WTC11 (cell line): ENCODE measurements around the gene FOXN3. TPM values are rescaled to one million over a fixed set of nuclear protein-coding genes. Genes with fewer than 3 reads are reported as not detected.

Source experiments
- ATAC-seq: fragments of 200-7000 bp; cut with Tn5 transposase; 2 replicates; pipeline ENCODE4 v1.10.0; 2021; ENCODE audit warnings: mild to moderate bottlenecking, moderate library complexity
- CTCF ChIA-PET: fragments of 300-600 bp; sonication (Branson Sonifier 250); formaldehyde crosslinking; loops from one replicate; lab custom pipeline; 2021; ENCODE audit warnings: antibody characterized with exemption; lab: Charles Lee
- POLR2A ChIA-PET: fragments of 350-600 bp; sonication (Branson Sonifier 250); formaldehyde crosslinking; loops from one replicate; lab custom pipeline; 2021; ENCODE audit warnings: antibody characterized with exemption; lab: Charles Lee
- DNase-seq: peaks from one replicate; pipeline ENCODE4 v3.0.0; 2021; ENCODE audit warnings: low spot score
- H3K27ac Mint-ChIP-seq: 2 replicates; pipeline ENCODE4 v1.8.0; 2021; ENCODE audit warnings: mixed read lengths
- H3K27me3 Mint-ChIP-seq: 2 replicates; pipeline ENCODE4 v1.8.0; 2021; ENCODE audit warnings: low read depth, mild to moderate bottlenecking, moderate library complexity, mixed read lengths
- H3K36me3 Mint-ChIP-seq: 2 replicates; pipeline ENCODE4 v1.8.0; 2021; ENCODE audit warnings: mixed read lengths
- H3K4me1 Mint-ChIP-seq: 2 replicates; pipeline ENCODE4 v1.8.0; 2022; ENCODE audit warnings: mixed read lengths
- H3K4me3 Mint-ChIP-seq: 2 replicates; pipeline ENCODE4 v1.8.0; 2021; ENCODE audit warnings: mild to moderate bottlenecking, moderate library complexity, mixed read lengths
- H3K9me3 Mint-ChIP-seq: 2 replicates; pipeline ENCODE4 v1.8.0; 2021; ENCODE audit warnings: mixed read lengths
- E2F5 ChIP-seq: sonication (generic); formaldehyde crosslinking; IDR thresholded peaks from 2 replicates; pipeline ENCODE4 v1.8.1; 2022; ENCODE audit warnings: mild to moderate bottlenecking, moderate library complexity, missing genetic modification reagents
- ELF4 ChIP-seq: sonication (generic); formaldehyde crosslinking; IDR thresholded peaks from 2 replicates; pipeline ENCODE4 v1.8.1; 2022; ENCODE audit warnings: low read depth, mild to moderate bottlenecking, moderate library complexity, missing genetic modification reagents
- FOXK1 ChIP-seq: sonication (generic); formaldehyde crosslinking; IDR thresholded peaks from 2 replicates; pipeline ENCODE4 v1.8.0; 2022; ENCODE audit warnings: mild to moderate bottlenecking, moderate library complexity, missing genetic modification reagents
- FOXP4 ChIP-seq: sonication (generic); formaldehyde crosslinking; IDR thresholded peaks from 2 replicates; pipeline ENCODE4 v1.8.0; 2022; ENCODE audit warnings: mild to moderate bottlenecking, missing genetic modification reagents
- NR1H2 ChIP-seq: sonication (generic); formaldehyde crosslinking; IDR thresholded peaks from 2 replicates; pipeline ENCODE4 v1.9.0; 2021; ENCODE audit warnings: mild to moderate bottlenecking, moderate library complexity, missing genetic modification reagents
- OVOL2 ChIP-seq: fragments of 250-450 bp; sonication (Bioruptor Pico); IDR thresholded peaks from 2 replicates; pipeline ENCODE4 v1.9.0; 2021; ENCODE audit warnings: mild to moderate bottlenecking, borderline replicate concordance
- ZBTB21 ChIP-seq: sonication (generic); formaldehyde crosslinking; IDR thresholded peaks from 2 replicates; pipeline ENCODE4 v1.8.1; 2023; ENCODE audit warnings: mild to moderate bottlenecking, missing genetic modification reagents, borderline replicate concordance
- ZMAT4 ChIP-seq: fragments of 250-450 bp; sonication (Bioruptor Pico); IDR thresholded peaks from 2 replicates; pipeline ENCODE4 v1.9.0; 2021; ENCODE audit warnings: mild to moderate bottlenecking
- ZNF263 ChIP-seq: sonication (generic); formaldehyde crosslinking; IDR thresholded peaks from 2 replicates; pipeline ENCODE4 v1.8.1; 2022; ENCODE audit warnings: low read depth, mild to moderate bottlenecking, moderate library complexity, missing genetic modification reagents
- ZNF281 ChIP-seq: sonication (generic); formaldehyde crosslinking; IDR thresholded peaks from 2 replicates; pipeline ENCODE4 v1.8.0; 2023; ENCODE audit warnings: mild to moderate bottlenecking, missing genetic modification reagents
- ZNF416 ChIP-seq: fragments of 250-450 bp; sonication (Bioruptor Pico); IDR thresholded peaks from 2 replicates; pipeline ENCODE4 v1.9.0; 2021; ENCODE audit warnings: mild to moderate bottlenecking, inconsistent platforms
- total RNA-seq: library from RNA; stranded (reverse); gene quantifications from 3 replicates; pipeline ENCODE4 v1.2.3, GENCODE V29; 2021
- TF ChIP-seq, protein P1 (sequence below): fragments of 250-450 bp; sonication (Bioruptor Pico); IDR thresholded peaks from 2 replicates; pipeline ENCODE4 v1.8.0; 2021; ENCODE audit warnings: mild to moderate bottlenecking
- TF ChIP-seq, protein P2 (sequence below): sonication (generic); formaldehyde crosslinking; IDR thresholded peaks from 2 replicates; pipeline ENCODE4 v1.8.1; 2022; ENCODE audit warnings: low read depth, missing genetic modification reagents, borderline replicate concordance
- TF ChIP-seq, protein P3 (sequence below): sonication (generic); formaldehyde crosslinking; IDR thresholded peaks from 2 replicates; pipeline ENCODE4 v1.8.0; 2022; ENCODE audit warnings: missing genetic modification reagents

FOXN3 gene
- total RNA-seq, 1 experiment from 2014 or later: 170 TPM

- no peak for DNase-seq
- CTCF ChIA-PET: interaction anchor here (1.3 to 2.6 kb wide), 4 partner anchors 10 to 135 kb away, joined by 4 to 21 read pairs (median 11); no protein-coding TSS in a partner anchor
- H3K4me1 Mint-ChIP-seq: peaks cover 8% of the 10 kb centered on the region
- no peaks in the 10 kb centered on the region for H3K27me3 Mint-ChIP-seq
- no peak overlapping the region for H3K27ac Mint-ChIP-seq
- H3K4me3 Mint-ChIP-seq: no peak overlapping the region
- peaks cover 63% of the 10 kb centered on the region for H3K36me3 Mint-ChIP-seq
- H3K9me3 Mint-ChIP-seq: peaks cover 24% of the 10 kb centered on the region
- TF ChIP-seq, protein P1, sequence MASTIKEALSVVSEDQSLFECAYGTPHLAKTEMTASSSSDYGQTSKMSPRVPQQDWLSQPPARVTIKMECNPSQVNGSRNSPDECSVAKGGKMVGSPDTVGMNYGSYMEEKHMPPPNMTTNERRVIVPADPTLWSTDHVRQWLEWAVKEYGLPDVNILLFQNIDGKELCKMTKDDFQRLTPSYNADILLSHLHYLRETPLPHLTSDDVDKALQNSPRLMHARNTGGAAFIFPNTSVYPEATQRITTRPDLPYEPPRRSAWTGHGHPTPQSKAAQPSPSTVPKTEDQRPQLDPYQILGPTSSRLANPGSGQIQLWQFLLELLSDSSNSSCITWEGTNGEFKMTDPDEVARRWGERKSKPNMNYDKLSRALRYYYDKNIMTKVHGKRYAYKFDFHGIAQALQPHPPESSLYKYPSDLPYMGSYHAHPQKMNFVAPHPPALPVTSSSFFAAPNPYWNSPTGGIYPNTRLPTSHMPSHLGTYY (CRISPR knock-in tag): no peak
- TF ChIP-seq, protein P2, sequence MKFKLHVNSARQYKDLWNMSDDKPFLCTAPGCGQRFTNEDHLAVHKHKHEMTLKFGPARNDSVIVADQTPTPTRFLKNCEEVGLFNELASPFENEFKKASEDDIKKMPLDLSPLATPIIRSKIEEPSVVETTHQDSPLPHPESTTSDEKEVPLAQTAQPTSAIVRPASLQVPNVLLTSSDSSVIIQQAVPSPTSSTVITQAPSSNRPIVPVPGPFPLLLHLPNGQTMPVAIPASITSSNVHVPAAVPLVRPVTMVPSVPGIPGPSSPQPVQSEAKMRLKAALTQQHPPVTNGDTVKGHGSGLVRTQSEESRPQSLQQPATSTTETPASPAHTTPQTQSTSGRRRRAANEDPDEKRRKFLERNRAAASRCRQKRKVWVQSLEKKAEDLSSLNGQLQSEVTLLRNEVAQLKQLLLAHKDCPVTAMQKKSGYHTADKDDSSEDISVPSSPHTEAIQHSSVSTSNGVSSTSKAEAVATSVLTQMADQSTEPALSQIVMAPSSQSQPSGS: no peak
- TF ChIP-seq ZBTB21 (CRISPR knock-in tag): no peak
- TF ChIP-seq ELF4 (CRISPR knock-in tag): no peak
- no peak for TF ChIP-seq ZNF263 (CRISPR knock-in tag)
- no peak for TF ChIP-seq OVOL2 (CRISPR knock-in tag)
- TF ChIP-seq ZNF416 (CRISPR knock-in tag): no peak
- TF ChIP-seq NR1H2 (CRISPR knock-in tag): no peak
- no peak for TF ChIP-seq ZNF281
- TF ChIP-seq FOXP4: no peak
- no peak for TF ChIP-seq FOXK1 (CRISPR knock-in tag)
- no peak for TF ChIP-seq E2F5 (CRISPR knock-in tag)
- TF ChIP-seq, protein P3, sequence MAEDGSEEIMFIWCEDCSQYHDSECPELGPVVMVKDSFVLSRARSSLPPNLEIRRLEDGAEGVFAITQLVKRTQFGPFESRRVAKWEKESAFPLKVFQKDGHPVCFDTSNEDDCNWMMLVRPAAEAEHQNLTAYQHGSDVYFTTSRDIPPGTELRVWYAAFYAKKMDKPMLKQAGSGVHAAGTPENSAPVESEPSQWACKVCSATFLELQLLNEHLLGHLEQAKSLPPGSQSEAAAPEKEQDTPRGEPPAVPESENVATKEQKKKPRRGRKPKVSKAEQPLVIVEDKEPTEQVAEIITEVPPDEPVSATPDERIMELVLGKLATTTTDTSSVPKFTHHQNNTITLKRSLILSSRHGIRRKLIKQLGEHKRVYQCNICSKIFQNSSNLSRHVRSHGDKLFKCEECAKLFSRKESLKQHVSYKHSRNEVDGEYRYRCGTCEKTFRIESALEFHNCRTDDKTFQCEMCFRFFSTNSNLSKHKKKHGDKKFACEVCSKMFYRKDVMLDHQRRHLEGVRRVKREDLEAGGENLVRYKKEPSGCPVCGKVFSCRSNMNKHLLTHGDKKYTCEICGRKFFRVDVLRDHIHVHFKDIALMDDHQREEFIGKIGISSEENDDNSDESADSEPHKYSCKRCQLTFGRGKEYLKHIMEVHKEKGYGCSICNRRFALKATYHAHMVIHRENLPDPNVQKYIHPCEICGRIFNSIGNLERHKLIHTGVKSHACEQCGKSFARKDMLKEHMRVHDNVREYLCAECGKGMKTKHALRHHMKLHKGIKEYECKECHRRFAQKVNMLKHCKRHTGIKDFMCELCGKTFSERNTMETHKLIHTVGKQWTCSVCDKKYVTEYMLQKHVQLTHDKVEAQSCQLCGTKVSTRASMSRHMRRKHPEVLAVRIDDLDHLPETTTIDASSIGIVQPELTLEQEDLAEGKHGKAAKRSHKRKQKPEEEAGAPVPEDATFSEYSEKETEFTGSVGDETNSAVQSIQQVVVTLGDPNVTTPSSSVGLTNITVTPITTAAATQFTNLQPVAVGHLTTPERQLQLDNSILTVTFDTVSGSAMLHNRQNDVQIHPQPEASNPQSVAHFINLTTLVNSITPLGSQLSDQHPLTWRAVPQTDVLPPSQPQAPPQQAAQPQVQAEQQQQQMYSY (CRISPR knock-in tag): no peak
- TF ChIP-seq ZMAT4 (CRISPR knock-in tag): no peak
- ATAC-seq: no peak
- POLR2A ChIA-PET: no interaction called here
Observed at GRCh38 chr14:89175881-89176799, 240.9 kb downstream of the FOXN3 start.
